Suprapubic skin (tissue), 4 donors: ENCODE results near the gene IL34. TPM values are rescaled to one million over a fixed set of nuclear protein-coding genes. Genes with fewer than 3 reads are reported as not detected.
"Not testable (repeated sequence)": the region's sequence is repeated elsewhere in the genome, so short reads cannot be mapped to it uniquely, and the experiment has no call there.

ENCODE experiments used
- DNase-seq, 2 donors: peaks; one replicate each; pipeline ENCODE4 v3.0.0-alpha.2; 2019; ENCODE audit warnings: low spot score in 2 of 2
- H3K27ac ChIP-seq: fragments of 200-600 bp; sonication (generic); one replicate; pipeline ENCODE4 v1.5.1; 2019
- H3K27me3 ChIP-seq: fragments of 200-600 bp; sonication (generic); one replicate; pipeline ENCODE4 v1.5.1; 2019
- H3K36me3 ChIP-seq: fragments of 200-600 bp; sonication (generic); one replicate; pipeline ENCODE4 v1.5.1; 2019
- H3K4me1 ChIP-seq: fragments of 200-600 bp; sonication (generic); one replicate; pipeline ENCODE4 v1.5.1; 2019
- H3K4me3 ChIP-seq: fragments of 200-600 bp; sonication (generic); one replicate; pipeline ENCODE4 v1.5.1; 2019; ENCODE audit warnings: mild to moderate bottlenecking
- H3K9me3 ChIP-seq: fragments of 200-600 bp; sonication (generic); one replicate; pipeline ENCODE4 v1.5.1; 2019
- CTCF ChIP-seq, 2 donors: fragments of 200-600 bp in 1 of 2; fragments of 450-650 bp in 1 of 2; sonication (generic) in 1 of 2; IDR thresholded peaks; one replicate each; pipeline ENCODE4 v1.5.1; 2016 to 2019; ENCODE audit warnings: antibody characterized with exemption in 2 of 2, mild to moderate bottlenecking in 1 of 2, moderate library complexity in 1 of 2
- EP300 ChIP-seq: sonication (generic); formaldehyde crosslinking; IDR thresholded peaks from one replicate; pipeline ENCODE4 v1.6.1; 2017; ENCODE audit warnings: antibody characterized with exemption
- POLR2A ChIP-seq, 2 donors: fragments of 450-650 bp; IDR thresholded peaks; one replicate each; pipeline ENCODE4 v1.6.1; 2017; ENCODE audit warnings: antibody characterized with exemption in 2 of 2, mild to moderate bottlenecking in 2 of 2, moderate library complexity in 2 of 2
- POLR2AphosphoS5 ChIP-seq, 3 donors: sonication (generic); formaldehyde crosslinking; IDR thresholded peaks; one replicate each; pipeline ENCODE4 v1.6.1; 2017; ENCODE audit warnings: antibody characterized with exemption in 3 of 3
- WGBS: methylation state at CpG from one replicate; pipeline ENCODE4 v1.1.5; 2018; 5-methylcytosine and 5-hydroxymethylcytosine counted together
- total RNA-seq, 4 donors: library from RNA; depleted of rRNA; stranded (reverse); fragments of >200 nt; gene quantifications; one replicate each; pipeline ENCODE4 v1.1.0, GENCODE V29; 2016

IL34 gene
- total RNA-seq, 4 donors from 2014 or later = 64.2 to 187 (median 92.5) TPM

- Histone ChIP-seq H3K9me3 (no peaks in the 10 kb centered on the region), H3K4me1 (peaks cover 26% of the 10 kb centered on the region), H3K36me3 (no peaks in the 10 kb centered on the region), H3K27ac (peak overlapping the region; percentile 45), H3K27me3 (no peaks in the 10 kb centered on the region), H3K4me3 (no peak overlapping the region)
- TF ChIP-seq CTCF (IDR thresholded peaks at IDR 0.05) (no peak), POLR2AphosphoS5 (IDR thresholded peaks at IDR 0.05) (no peak), EP300 (no peak), POLR2A (IDR thresholded peaks at IDR 0.05) (no peak)
- 63% methylated on average over 4 of the region's 5 CpGs for WGBS
- DNase-seq = no peak
Measured at GRCh38 chr16:70614208-70614951, 32.0 kb upstream of the IL34 start.

- H3K27me3 ChIP-seq = no peaks in the 10 kb centered on the region
- WGBS = 61% methylated on average over 5 of the region's 5 CpGs
Measured at GRCh38 chr16:70615945-70616344, 30.4 kb upstream of the IL34 start.

GRCh38 chr16:70621864-70622263, 24.5 kb upstream of the IL34 start:
- not testable (repeated sequence) for DNase-seq, H3K9me3 ChIP-seq, H3K27me3 ChIP-seq, H3K36me3 ChIP-seq, H3K27ac ChIP-seq, H3K4me1 ChIP-seq, H3K4me3 ChIP-seq
- WGBS = 70% methylated on average over 2 of the region's 3 CpGs

More at GRCh38 chr16:70615945-70616344, 30.4 kb upstream of the IL34 start:
- no peak overlapping the region for H3K4me3 ChIP-seq
- no peaks in the 10 kb centered on the region for H3K36me3 ChIP-seq
- H3K27ac ChIP-seq = peak overlapping the region; percentile 45
- TF ChIP-seq EP300 (no peak), CTCF (IDR thresholded peaks at IDR 0.05) (no peak), POLR2A (IDR thresholded peaks at IDR 0.05) (no peak), POLR2AphosphoS5 (IDR thresholded peaks at IDR 0.05) (no peak)
- no peak for DNase-seq
- no peaks in the 10 kb centered on the region for H3K9me3 ChIP-seq
- H3K4me1 ChIP-seq = peaks cover 15% of the 10 kb centered on the region

GRCh38 chr16:70627696-70628095, 18.7 kb upstream of the IL34 start:
- H3K27me3 ChIP-seq = no peaks in the 10 kb centered on the region

GRCh38 chr16:70630960-70631745, 15.2 kb upstream of the IL34 start:
- 70% methylated on average over 3 of the region's 3 CpGs for WGBS
- peaks cover 3% of the 10 kb centered on the region for H3K9me3 ChIP-seq
- no peak overlapping the region for H3K27ac ChIP-seq
- TF ChIP-seq CTCF (IDR thresholded peaks at IDR 0.05) (no peak), POLR2A (IDR thresholded peaks at IDR 0.05) (no peak), POLR2AphosphoS5 (IDR thresholded peaks at IDR 0.05) (no peak), EP300 (no peak)
- no peaks in the 10 kb centered on the region for H3K27me3 ChIP-seq
- no peak overlapping the region for H3K4me3 ChIP-seq
- DNase-seq = no peak
- H3K36me3 ChIP-seq = no peaks in the 10 kb centered on the region
- no peaks in the 10 kb centered on the region for H3K4me1 ChIP-seq

More at GRCh38 chr16:70627696-70628095, 18.7 kb upstream of the IL34 start:
- Histone ChIP-seq H3K27ac (no peak overlapping the region), H3K4me1 (no peaks in the 10 kb centered on the region), H3K9me3 (peaks cover 3% of the 10 kb centered on the region), H3K4me3 (no peak overlapping the region), H3K36me3 (no peaks in the 10 kb centered on the region)
- TF ChIP-seq POLR2AphosphoS5 (IDR thresholded peaks at IDR 0.05) = no peak
- TF ChIP-seq EP300 = no peak
- TF ChIP-seq POLR2A (IDR thresholded peaks at IDR 0.05) = no peak
- no peak for TF ChIP-seq CTCF (IDR thresholded peaks at IDR 0.05)
- no peak for DNase-seq
- WGBS = 79% methylated on average over 3 of the region's 3 CpGs
